Heart left ventricle (tissue), 13 donors: Measurements from ENCODE around the gene PTPRD.

Experiments used
- CTCF ChIP-seq, 12 donors: fragments of 200-600 bp; sonication (generic) in 4 of 12; IDR thresholded peaks; one replicate each; pipeline versions ENCODE4 v1.5.0 to v1.8.0; 2018 to 2022; ENCODE audit warnings: antibody characterized with exemption in 12 of 12, mild to moderate bottlenecking in 5 of 12
- POLR2A ChIP-seq, 2 donors: fragments of 450-650 bp; IDR thresholded peaks; one replicate each; pipeline ENCODE4 v1.6.1; 2017; ENCODE audit warnings: antibody characterized with exemption in 2 of 2, mild to moderate bottlenecking in 2 of 2, moderate library complexity in 2 of 2
- donor health status: ischemic (EF 13 %, LVEDD 7.1; RV severe dilation, severe dysfunction).
- donor health status: DM: no; HTN: yes; CAD: no.
- donor health status: DM: no; HTN: no; CAD: no.
- donor health status: ischemic (EF 25% LVEDD 6.9; RV normal size, moderate dysfunction).
- donor health status: ischemic (EF 25% LVEDD 5.7; RV mildly dilated, moderate dysfunction).
- donor health status: ischemic (EF 35%, LVEDD 5.7; RV mildly dilated, moderate dysfunction).
- donor health status: nonischemic (EF 11% LVEDD 7.7; RV severe dilation, severe dysfunction).
- donor health status: DM: yes; HTN: yes; CAD: no.
- donor health status: PGD.
- donor health status: ischemic (EF 29% LVEDD 5.4; RV normal size, mild dysfunction).
- donor health status: nonischemic (EF 23%, LVEDD 6.1; RV moderate dilation, normal function).

- TF ChIP-seq CTCF (IDR thresholded peaks at IDR 0.05) (no peak), POLR2A (IDR thresholded peaks at IDR 0.05) (no peak)
Observed at GRCh38 chr9:9286001-9286400, 1326.8 kb downstream of the PTPRD start.
